Transverse colon (tissue), 4 donors: ENCODE results near the gene KRT85. TPM values are rescaled to one million over a fixed set of nuclear protein-coding genes. Genes with fewer than 3 reads are reported as not detected.
"Not testable (repeated sequence)": the region's sequence is repeated elsewhere in the genome, so short reads cannot be mapped to it uniquely, and the experiment has no call there.

Experiments
- DNase-seq: peaks from one replicate; pipeline ENCODE4 v3.0.0-alpha.2; 2019
- H3K27ac ChIP-seq, 4 donors: fragments of 200-600 bp; sonication (generic); 2 replicates each; pipeline ENCODE4 v1.5.1; 2016 to 2018; ENCODE audit warnings: inconsistent platforms in 4 of 4
- H3K27me3 ChIP-seq: fragments of 200-600 bp; sonication (generic); 2 replicates; pipeline ENCODE4 v1.5.1; 2017; ENCODE audit warnings: inconsistent platforms
- H3K36me3 ChIP-seq, 4 donors: fragments of 200-600 bp; sonication (generic); 2 replicates each; pipeline ENCODE4 v1.5.1; 2017 to 2019; ENCODE audit warnings: inconsistent platforms in 4 of 4
- H3K4me1 ChIP-seq, 4 donors: fragments of 200-600 bp; sonication (generic); 2 replicates each; pipeline ENCODE4 v1.5.1; 2017 to 2020; ENCODE audit warnings: inconsistent platforms in 4 of 4
- H3K4me3 ChIP-seq, 4 donors: fragments of 200-600 bp; sonication (generic); 1 replicate in 1 of 4; 2 replicates in 3 of 4; pipeline versions ENCODE4 v1.5.1 to v1.6.1; 2017 to 2019; ENCODE audit warnings: inconsistent platforms in 4 of 4
- H3K9me3 ChIP-seq, 2 donors: fragments of 200-600 bp; sonication (generic); 2 replicates each; pipeline ENCODE4 v1.5.1; 2017 to 2019; ENCODE audit warnings: inconsistent platforms in 2 of 2
- CTCF ChIP-seq, 5 experiments: fragments of 200-600 bp in 3 of 5; fragments of 450-650 bp in 2 of 5; sonication (generic) in 3 of 5; IDR thresholded peaks; 1 replicate in 2 of 5; 2 replicates in 3 of 5; pipeline ENCODE4 v1.5.1; 2016 to 2017; ENCODE audit warnings: antibody characterized with exemption in 5 of 5, inconsistent platforms in 3 of 5, mild to moderate bottlenecking in 2 of 5, moderate library complexity in 1 of 5
- EP300 ChIP-seq: sonication (generic); formaldehyde crosslinking; IDR thresholded peaks from one replicate; pipeline ENCODE4 v1.6.1; 2017; ENCODE audit warnings: antibody characterized with exemption, low read depth
- POLR2A ChIP-seq: fragments of 450-650 bp; IDR thresholded peaks from one replicate; pipeline ENCODE4 v1.6.1; 2016; ENCODE audit warnings: antibody characterized with exemption, mild to moderate bottlenecking, moderate library complexity
- POLR2AphosphoS5 ChIP-seq, 3 donors: sonication (generic); formaldehyde crosslinking; IDR thresholded peaks; one replicate each; pipeline ENCODE4 v1.6.1; 2016; ENCODE audit warnings: antibody characterized with exemption in 3 of 3
- WGBS, 2 donors: methylation state at CpG; one replicate each; pipeline ENCODE4 v1.1.5; 2018; ENCODE audit warnings: low coverage in 1 of 2; 5-methylcytosine and 5-hydroxymethylcytosine counted together
- in situ Hi-C, 4 donors: fragments of 200-750 bp; cut with MboI; loops; one replicate each; pipeline versions ENCODE4 v1.15.0 to v1.15.1; 2017; ENCODE audit warnings: low sequenced_read_pairs in 3 of 4, low pct_ligation_motif_present in 1 of 4, low pct_unique_long_range_greater_than_20kb in 1 of 4
- intact Hi-C: fragments of 100-400 bp; cut with DNase I; formaldehyde crosslinking; loops from one replicate; pipeline ENCODE4 v1.15.1; 2023; ENCODE audit warnings: low total_unique reads
- total RNA-seq, 4 donors: library from RNA; depleted of rRNA; stranded (reverse); fragments of >200 nt; gene quantifications; one replicate each; pipeline ENCODE4 v1.1.0, GENCODE V29; 2016

KRT85 gene
- total RNA-seq, 4 donors from 2014 or later = not detected

DNA sequence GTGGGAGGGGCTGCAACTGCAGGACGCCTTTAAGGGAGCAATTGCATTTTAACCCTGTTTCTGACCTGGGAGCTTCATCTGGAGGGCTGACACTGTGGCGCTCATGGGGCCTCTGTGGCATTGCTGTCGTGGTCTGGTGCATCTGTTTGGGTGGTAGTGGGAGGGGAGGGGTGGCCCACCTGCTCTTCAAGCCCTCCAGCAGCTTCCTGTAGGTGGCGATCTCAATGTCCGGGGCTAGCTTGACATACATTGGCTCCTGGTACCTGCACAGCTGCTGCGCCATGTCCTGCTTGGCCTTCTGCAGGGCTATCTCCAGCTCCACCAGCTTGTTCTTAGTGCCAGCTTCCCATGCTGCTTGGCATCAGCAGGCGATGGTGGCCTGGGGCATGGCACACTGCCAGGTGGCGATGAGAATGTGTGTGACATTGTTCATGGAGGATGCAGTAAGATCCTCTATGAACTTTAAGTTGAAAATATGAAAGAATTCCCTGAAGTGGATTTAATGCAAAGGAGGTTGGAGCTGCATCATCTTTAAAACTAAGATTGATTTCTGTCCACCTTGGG lies 46.6 kb upstream of the KRT85 start:
- TF ChIP-seq POLR2A = no peak
- no peak for TF ChIP-seq EP300
- TF ChIP-seq CTCF (IDR thresholded peaks at IDR 0.05) = no peak
- TF ChIP-seq POLR2AphosphoS5 (IDR thresholded peaks at IDR 0.05) = no peak
- Histone ChIP-seq H3K27ac (no peak overlapping the region), H3K4me3 (no peak overlapping the region), H3K9me3 (no peaks in the 10 kb centered on the region), H3K27me3 (no peaks in the 10 kb centered on the region), H3K36me3 (no peaks in the 10 kb centered on the region), H3K4me1 (peaks cover 0 to 14% (median 0%) of the 10 kb centered on the region in 4 donors)
- in situ Hi-C loops (no loop called here), intact Hi-C loops (no loop called here)
- no peak for DNase-seq
- 74% methylated on average over 8 of the region's 8 CpGs; no CpG with 5 or more reads in 1 of the 2 donors for WGBS, 2 donors

- no peak overlapping the region for H3K4me3 ChIP-seq
- H3K36me3 ChIP-seq = no peaks in the 10 kb centered on the region
- in situ Hi-C loops = no loop called here
- 55% methylated on average over 4 of the region's 4 CpGs; no CpG with 5 or more reads in 1 of the 2 donors for WGBS, 2 donors
- no peaks in the 10 kb centered on the region for H3K9me3 ChIP-seq
- TF ChIP-seq POLR2AphosphoS5 (IDR thresholded peaks at IDR 0.05) (no peak), EP300 (no peak), POLR2A (no peak), CTCF (IDR thresholded peaks at IDR 0.05) (no peak)
- DNase-seq = no peak
- H3K27me3 ChIP-seq = no peaks in the 10 kb centered on the region
- H3K4me1 ChIP-seq = peaks cover 0 to 14% (median 0%) of the 10 kb centered on the region in 4 donors
- no peak overlapping the region for H3K27ac ChIP-seq
- intact Hi-C loops = no loop called here
These were observed 45.9 kb upstream of the KRT85 start for GRCh38 chr12:52413202-52413601.

DNA sequence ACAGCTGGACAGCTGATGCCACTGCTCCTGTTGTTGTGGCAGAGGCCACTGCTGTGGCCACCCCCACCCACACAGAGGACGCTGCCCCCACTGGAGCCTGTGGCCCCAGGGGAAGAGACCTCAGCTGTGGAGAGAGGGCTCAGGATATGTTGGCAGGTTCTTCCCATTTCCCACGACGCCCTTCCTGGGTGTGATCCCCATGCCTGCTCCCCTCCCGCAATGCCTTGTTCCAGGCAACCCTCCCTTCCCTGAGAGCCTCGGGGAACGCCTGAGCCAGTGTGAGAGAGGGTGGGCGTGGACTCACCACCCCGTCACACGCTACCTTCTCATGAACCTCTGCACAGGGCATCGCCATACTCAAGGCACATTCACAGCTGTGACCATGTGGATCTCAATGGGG lies 44.5 kb upstream of the KRT85 start:
- TF ChIP-seq POLR2AphosphoS5 (IDR thresholded peaks at IDR 0.05) = no peak
- TF ChIP-seq POLR2A = no peak
- TF ChIP-seq EP300 = no peak
- no peak for TF ChIP-seq CTCF (IDR thresholded peaks at IDR 0.05)
- in situ Hi-C loops = no loop called here
- Histone ChIP-seq H3K4me3 (no peak overlapping the region), H3K36me3 (no peaks in the 10 kb centered on the region), H3K27ac (no peak overlapping the region), H3K9me3 (no peaks in the 10 kb centered on the region), H3K4me1 (peaks cover 0 to 14% (median 0%) of the 10 kb centered on the region in 4 donors), H3K27me3 (no peaks in the 10 kb centered on the region)
- no peak for DNase-seq
- intact Hi-C loops = no loop called here
- 84% methylated on average over 10 of the region's 10 CpGs; no CpG with 5 or more reads in 1 of the 2 donors for WGBS, 2 donors

GRCh38 chr12:52410589-52411248 lies 43.4 kb upstream of the KRT85 start:
- H3K27ac ChIP-seq, H3K4me1 ChIP-seq, H3K4me3 ChIP-seq, H3K36me3 ChIP-seq, DNase-seq, H3K9me3 ChIP-seq, H3K27me3 ChIP-seq, intact Hi-C loops, in situ Hi-C loops: not testable (repeated sequence)
- no CpG with 5 or more reads among the region's 1 CpG for WGBS, 2 donors
